Heart left ventricle (tissue), 16 donors: ENCODE data around the gene THAP3. TPM values are rescaled to one million over a fixed set of nuclear protein-coding genes. Genes with fewer than 3 reads are reported as not detected.

Source experiments
- ATAC-seq, 4 donors: fragments of 200-7000 bp; cut with Tn5 transposase; one replicate each; pipeline ENCODE4 v1.9.1; 2020 to 2022; ENCODE audit warnings: moderate library complexity in 4 of 4, mild to moderate bottlenecking in 3 of 4, moderate number of reproducible peaks in 1 of 4
- DNase-seq, 5 donors: peaks; one replicate each; pipeline ENCODE4 v3.0.0-alpha.2; 2020
- H3K27ac ChIP-seq, 12 donors: fragments of 200-600 bp; sonication (generic) in 4 of 12; one replicate each; pipeline versions ENCODE4 v1.5.0 to v1.8.0; 2016 to 2022; ENCODE audit warnings: mild to moderate bottlenecking in 2 of 12
- H3K27me3 ChIP-seq, 9 donors: fragments of 200-600 bp; sonication (generic) in 2 of 9; one replicate each; pipeline versions ENCODE4 v1.5.1 to v1.8.0; 2016 to 2022; ENCODE audit warnings: mild to moderate bottlenecking in 3 of 9
- H3K36me3 ChIP-seq, 9 donors: fragments of 200-600 bp; sonication (generic) in 2 of 9; one replicate each; pipeline versions ENCODE4 v1.5.0 to v1.8.0; 2018 to 2022; ENCODE audit warnings: mild to moderate bottlenecking in 2 of 9
- H3K4me1 ChIP-seq, 12 donors: fragments of 200-600 bp; sonication (generic) in 4 of 12; one replicate each; pipeline versions ENCODE4 v1.5.0 to v1.8.0; 2016 to 2022; ENCODE audit warnings: mild to moderate bottlenecking in 3 of 12
- H3K4me3 ChIP-seq, 12 donors: fragments of 200-600 bp; sonication (generic) in 4 of 12; one replicate each; pipeline versions ENCODE4 v1.5.0 to v1.8.0; 2017 to 2022; ENCODE audit warnings: mild to moderate bottlenecking in 9 of 12, moderate library complexity in 4 of 12
- H3K9me3 ChIP-seq, 12 donors: fragments of 200-600 bp; sonication (generic) in 4 of 12; one replicate each; pipeline versions ENCODE4 v1.5.0 to v1.8.0; 2016 to 2022; ENCODE audit warnings: mild to moderate bottlenecking in 1 of 12
- POLR2A ChIP-seq, 2 donors: fragments of 450-650 bp; IDR thresholded peaks; one replicate each; pipeline ENCODE4 v1.6.1; 2017; ENCODE audit warnings: antibody characterized with exemption in 2 of 2, mild to moderate bottlenecking in 2 of 2, moderate library complexity in 2 of 2
- WGBS, 4 donors: extraction: QIAGEN DNeasy Blood & Tissue Kit in 2 of 4; methylation state at CpG; one replicate each; pipeline versions ENCODE4 v1.1.5 to v1.1.7; 2013 to 2018; 5-methylcytosine and 5-hydroxymethylcytosine counted together
- intact Hi-C, 10 donors: fragments of 100-400 bp; cut with DNase I; formaldehyde crosslinking; loops; one replicate each; pipeline versions ENCODE4 v1.11.1 to v1.14.2; 2022
- polyA plus RNA-seq, 2 donors: library from polyadenylated mRNA; stranded (reverse); fragments of 200-250 nt; gene quantifications; one replicate each; pipeline ENCODE4 v1.2.3, GENCODE V29; 2013
- total RNA-seq, 9 donors: library from RNA; depleted of rRNA in 2 of 9; stranded (reverse); fragments of >200 nt in 2 of 9; fragmentation: NEBNext Ultra II Directional in 3 of 9; extraction: Animal tissue kit (Norgen Biotek cat#: 25700) in 3 of 9; gene quantifications; one replicate each; pipeline versions ENCODE4 v1.1.0 to v1.2.4, GENCODE V29; 2016 to 2023
- TF ChIP-seq, protein P1 (sequence below), 12 donors: fragments of 200-600 bp; sonication (generic) in 4 of 12; IDR thresholded peaks; one replicate each; pipeline versions ENCODE4 v1.5.0 to v1.8.0; 2018 to 2022; ENCODE audit warnings: antibody characterized with exemption in 12 of 12, mild to moderate bottlenecking in 5 of 12
- donor health status: ischemic (EF 13 %, LVEDD 7.1; RV severe dilation, severe dysfunction).
- donor health status: healthy with polysubstance abuse.
- donor health status: DM: no; HTN: yes; CAD: no.
- donor health status: DM: no; HTN: no; CAD: no.
- donor health status: ischemic (EF 25% LVEDD 6.9; RV normal size, moderate dysfunction).
- donor health status: ischemic (EF 25% LVEDD 5.7; RV mildly dilated, moderate dysfunction).
- donor health status: healthy.
- donor health status: DM: yes; HTN: yes; CAD: no.
- donor health status: ischemic (EF 35%, LVEDD 5.7; RV mildly dilated, moderate dysfunction).
- donor health status: nonischemic (EF 11% LVEDD 7.7; RV severe dilation, severe dysfunction).
- donor health status: DM: yes; HTN: yes; CAD: no.
- donor health status: PGD.
- donor health status: ischemic (EF 29% LVEDD 5.4; RV normal size, mild dysfunction).
- donor health status: nonischemic (EF 23%, LVEDD 6.1; RV moderate dilation, normal function).

THAP3 gene
- total and polyA plus RNA-seq, 11 donors, result 7.5 to 22.1 (median 14.0) TPM

DNA sequence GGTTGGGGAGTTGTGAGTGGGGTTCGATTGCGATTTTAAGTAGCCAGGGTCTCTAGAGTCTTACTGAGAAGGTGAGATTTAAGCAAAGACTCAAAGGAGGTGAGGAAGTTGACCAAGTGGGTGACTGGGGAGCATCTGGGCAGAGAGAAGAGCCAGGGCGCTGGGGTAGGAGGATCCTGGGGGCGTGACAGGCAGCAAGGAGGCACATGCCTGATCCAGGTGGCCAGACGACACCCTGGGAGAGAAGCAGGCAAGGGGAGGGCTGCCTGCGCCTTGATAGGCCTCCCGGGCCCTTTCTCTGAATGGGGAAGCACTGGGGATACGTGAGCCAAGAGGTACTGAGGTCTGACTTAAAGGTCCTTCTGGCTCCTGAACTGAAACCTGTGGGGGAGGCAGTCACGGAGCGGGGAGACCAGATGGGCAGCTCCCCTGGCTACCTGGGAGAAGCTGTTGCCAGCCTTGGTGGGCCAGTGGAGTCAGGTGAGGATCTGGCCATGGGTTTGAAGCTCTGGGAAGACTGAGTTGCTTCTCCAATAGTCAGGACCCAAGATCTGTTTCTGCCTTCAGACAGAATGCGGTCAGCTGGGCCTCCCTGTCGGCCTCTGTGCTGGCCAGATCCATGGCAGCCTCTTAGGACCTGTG is 39.5 kb upstream of the THAP3 start:
- Histone ChIP-seq H3K36me3 (peaks cover 0 to 38% (median 28%) of the 10 kb centered on the region in 9 donors), H3K27ac (no peak overlapping the region), H3K27me3 (no peaks in the 10 kb centered on the region), H3K9me3 (no peaks in the 10 kb centered on the region), H3K4me3 (no peak overlapping the region), H3K4me1 (peaks cover 6 to 89% (median 57%) of the 10 kb centered on the region in 12 donors)
- ATAC-seq (no peak), DNase-seq (no peak)
- intact Hi-C loops, result no loop called here
- 80 to 88% (median 85%) methylated on average over 12 of the region's 12 CpGs for WGBS, 4 donors
- no peak for TF ChIP-seq POLR2A (IDR thresholded peaks at IDR 0.05)
- TF ChIP-seq, protein P1, sequence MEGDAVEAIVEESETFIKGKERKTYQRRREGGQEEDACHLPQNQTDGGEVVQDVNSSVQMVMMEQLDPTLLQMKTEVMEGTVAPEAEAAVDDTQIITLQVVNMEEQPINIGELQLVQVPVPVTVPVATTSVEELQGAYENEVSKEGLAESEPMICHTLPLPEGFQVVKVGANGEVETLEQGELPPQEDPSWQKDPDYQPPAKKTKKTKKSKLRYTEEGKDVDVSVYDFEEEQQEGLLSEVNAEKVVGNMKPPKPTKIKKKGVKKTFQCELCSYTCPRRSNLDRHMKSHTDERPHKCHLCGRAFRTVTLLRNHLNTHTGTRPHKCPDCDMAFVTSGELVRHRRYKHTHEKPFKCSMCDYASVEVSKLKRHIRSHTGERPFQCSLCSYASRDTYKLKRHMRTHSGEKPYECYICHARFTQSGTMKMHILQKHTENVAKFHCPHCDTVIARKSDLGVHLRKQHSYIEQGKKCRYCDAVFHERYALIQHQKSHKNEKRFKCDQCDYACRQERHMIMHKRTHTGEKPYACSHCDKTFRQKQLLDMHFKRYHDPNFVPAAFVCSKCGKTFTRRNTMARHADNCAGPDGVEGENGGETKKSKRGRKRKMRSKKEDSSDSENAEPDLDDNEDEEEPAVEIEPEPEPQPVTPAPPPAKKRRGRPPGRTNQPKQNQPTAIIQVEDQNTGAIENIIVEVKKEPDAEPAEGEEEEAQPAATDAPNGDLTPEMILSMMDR (IDR thresholded peaks at IDR 0.05), result no peak

DNA sequence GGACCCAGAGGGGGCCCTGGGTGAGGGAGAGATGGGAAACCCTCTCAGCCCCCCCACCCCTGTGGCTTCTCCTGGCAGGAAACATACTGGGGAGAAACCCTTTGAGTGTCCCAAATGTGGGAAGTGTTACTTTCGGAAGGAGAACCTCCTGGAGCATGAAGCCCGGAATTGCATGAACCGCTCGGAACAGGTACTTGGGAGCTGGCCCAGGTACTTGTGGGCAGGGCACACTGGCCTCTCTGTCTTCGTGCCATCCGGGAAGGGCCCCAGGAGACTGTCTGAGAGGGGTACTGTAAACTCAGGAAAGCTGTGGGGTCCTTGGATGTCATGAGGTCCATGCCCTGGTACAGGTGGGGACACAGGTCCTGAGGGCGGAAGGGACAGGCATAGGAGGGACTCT is 38.8 kb upstream of the THAP3 start:
- H3K27ac ChIP-seq, result peak overlapping the region in 3 of 12 donors; percentile 55 to 73 (median 58)
- H3K4me1 ChIP-seq, result peaks cover 2 to 88% (median 53%) of the 10 kb centered on the region in 12 donors
- intact Hi-C loops, result no loop called here
- WGBS, 4 donors, result 69 to 89% (median 77%) methylated on average over 6 to 7 of the region's 7 CpGs
- no peaks in the 10 kb centered on the region for H3K27me3 ChIP-seq
- H3K9me3 ChIP-seq, result no peaks in the 10 kb centered on the region
- H3K36me3 ChIP-seq, result peaks cover 0 to 44% (median 35%) of the 10 kb centered on the region in 9 donors
- TF ChIP-seq POLR2A (IDR thresholded peaks at IDR 0.05), result no peak
- TF ChIP-seq, protein P1 (IDR thresholded peaks at IDR 0.05), result no peak
- DNase-seq, result no peak
- no peak overlapping the region for H3K4me3 ChIP-seq
- no peak for ATAC-seq

DNA sequence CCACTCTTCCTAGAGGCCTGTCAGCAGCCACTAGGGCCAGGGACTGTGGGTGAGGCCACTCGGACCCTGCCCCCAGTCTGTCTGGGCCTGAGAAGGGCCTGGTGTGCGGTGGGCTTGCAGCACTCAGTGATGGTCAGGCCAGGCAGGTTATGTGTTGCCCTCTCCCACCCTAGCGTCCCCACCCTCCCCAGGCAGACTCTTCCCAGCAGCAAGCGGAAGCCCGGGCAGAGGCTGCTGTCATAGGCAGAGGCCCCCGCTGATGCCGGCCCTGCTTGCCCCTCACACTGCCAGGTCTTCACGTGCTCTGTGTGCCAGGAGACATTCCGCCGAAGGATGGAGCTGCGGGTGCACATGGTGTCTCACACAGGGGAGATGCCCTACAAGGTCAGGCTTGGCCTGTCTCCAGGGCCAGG is 38.3 kb upstream of the THAP3 start:
- WGBS, 4 donors, result 61 to 95% (median 71%) methylated on average over 5 to 11 of the region's 11 CpGs; no CpG with 5 or more reads in 1 of the 4 donors
- peak in 1 of 5 donors; percentile 54 for DNase-seq
- Histone ChIP-seq H3K36me3 (peaks cover 0 to 49% (median 38%) of the 10 kb centered on the region in 9 donors), H3K27ac (peak overlapping the region in 8 of 12 donors; percentile 19 to 73 (median 49)), H3K4me1 (peaks cover 0 to 88% (median 49%) of the 10 kb centered on the region in 12 donors), H3K4me3 (no peak overlapping the region), H3K9me3 (no peaks in the 10 kb centered on the region), H3K27me3 (no peaks in the 10 kb centered on the region)
- TF ChIP-seq POLR2A (IDR thresholded peaks at IDR 0.05), result no peak
- ATAC-seq, result peak; percentile 8 to 14 (median 14)
- intact Hi-C loops, result no loop called here

DNA sequence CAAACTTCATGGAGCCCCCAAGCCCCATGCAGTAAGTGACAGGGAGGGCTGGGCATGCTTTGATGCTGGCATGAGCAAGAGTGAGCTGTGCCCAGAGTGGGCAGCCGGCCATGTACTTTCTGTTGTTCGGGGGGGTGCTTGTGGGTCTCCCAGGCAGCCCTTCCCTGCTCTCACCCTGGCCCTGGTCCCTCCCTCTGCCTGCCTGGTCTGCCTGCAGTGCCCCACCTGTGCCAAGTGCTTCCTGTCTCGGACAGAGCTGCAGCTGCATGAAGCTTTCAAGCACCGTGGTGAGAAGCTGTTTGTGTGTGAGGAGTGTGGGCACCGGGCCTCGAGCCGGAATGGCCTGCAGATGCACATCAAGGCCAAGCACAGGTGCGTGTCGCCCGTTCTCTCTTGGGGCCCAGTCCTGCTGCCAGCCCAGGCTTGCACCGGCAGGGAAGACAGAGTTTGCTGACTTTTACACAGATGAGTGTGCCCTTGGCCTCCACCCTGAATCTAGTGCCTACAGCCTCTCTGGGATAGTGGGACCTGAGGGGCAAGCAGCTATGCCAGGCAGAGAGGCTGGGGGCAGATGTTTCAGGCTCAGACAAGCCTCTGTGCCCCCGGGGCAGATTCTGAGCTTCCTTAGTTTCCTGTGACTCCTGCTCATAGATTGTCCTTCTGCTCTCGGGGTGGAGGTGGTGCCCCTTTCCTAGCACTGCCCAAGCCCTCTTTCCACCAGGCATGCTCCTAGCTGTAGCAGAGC is 37.2 kb upstream of the THAP3 start:
- WGBS, 4 donors, result 42 to 67% (median 54%) methylated on average over 11 to 13 of the region's 13 CpGs
- Histone ChIP-seq H3K27ac (peak overlapping the region in 9 of 12 donors; percentile 4 to 73 (median 46)), H3K27me3 (no peaks in the 10 kb centered on the region), H3K4me3 (no peak overlapping the region), H3K36me3 (peaks cover 0 to 58% (median 46%) of the 10 kb centered on the region in 9 donors), H3K4me1 (peaks cover 0 to 88% (median 50%) of the 10 kb centered on the region in 12 donors), H3K9me3 (no peaks in the 10 kb centered on the region)
- intact Hi-C loops, result no loop called here
- TF ChIP-seq, protein P1 (IDR thresholded peaks at IDR 0.05), result no peak
- no peak for TF ChIP-seq POLR2A (IDR thresholded peaks at IDR 0.05)
- DNase-seq (peak; percentile 79 to 91 (median 83)), ATAC-seq (peak; percentile 83 to 93 (median 88))
